Fibroblast of mammary gland (primary cell): ENCODE measurements around the gene PHF21A.
A peak's percentile ranks its signal among the peaks of the same experiment; 100 is the strongest.

Source experiments
- DNase-seq: peaks from one replicate; pipeline ENCODE4 v3.0.0-alpha.2; 2010; ENCODE audit warnings: low read depth
- H3K4me3 ChIP-seq: 2 replicates; pipeline ENCODE4 v1.5.1; 2011; ENCODE audit warnings: low read depth, mild to moderate bottlenecking, low read length, moderate library complexity; ENCODE audit not compliant: control insufficient read depth
- CTCF ChIP-seq: conservative IDR thresholded peaks from 2 replicates; pipeline ENCODE4 v1.5.1; 2011; ENCODE audit warnings: low read depth, low read length, inconsistent platforms; ENCODE audit not compliant: control insufficient read depth, insufficient read depth

PHF21A gene

GRCh38 chr11:46116007-46116711, 5.1 kb downstream of the PHF21A start:
- TF ChIP-seq CTCF, result no peak
- DNase-seq, result no peak
- H3K4me3 ChIP-seq, result no peak overlapping the region

DNA sequence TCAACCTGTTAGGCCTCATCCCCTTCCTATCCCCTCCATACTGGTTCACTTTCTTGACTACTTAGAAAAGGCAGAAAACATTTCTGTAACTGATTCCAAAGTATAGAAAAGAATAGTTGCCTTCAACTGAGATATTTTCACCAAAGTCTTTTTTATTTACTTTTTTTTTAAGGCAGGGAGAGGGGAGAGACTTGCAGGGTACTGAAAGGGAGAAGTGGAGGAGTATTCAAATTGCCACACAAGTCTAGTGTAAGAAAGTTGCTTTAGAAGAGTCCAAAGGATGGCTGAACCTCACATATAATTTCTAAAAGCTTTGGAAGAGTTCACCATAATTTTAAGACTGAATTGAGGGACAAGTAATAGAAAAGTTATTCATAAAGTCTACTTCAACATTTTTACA, 6.3 kb downstream of the PHF21A start:
- no peak overlapping the region for H3K4me3 ChIP-seq
- TF ChIP-seq CTCF, result no peak
- DNase-seq, result no peak

DNA sequence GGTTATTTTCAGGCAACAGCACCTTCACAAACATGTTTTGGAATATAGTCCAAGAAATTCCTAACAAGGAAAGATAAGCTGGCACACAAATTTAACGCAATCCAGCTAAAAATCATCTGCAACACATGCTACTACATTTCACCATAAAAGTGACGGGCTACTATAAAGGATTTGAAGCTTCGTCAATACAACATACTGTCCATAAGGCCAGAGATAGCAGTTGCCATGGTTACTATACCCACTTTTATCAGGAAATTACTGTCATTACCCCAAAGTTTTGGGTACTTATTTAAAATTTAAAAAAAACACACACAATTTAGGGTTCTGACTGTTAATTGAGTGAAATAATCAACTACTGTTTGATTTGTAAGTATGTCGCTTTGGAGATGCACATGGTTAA, 6.9 kb downstream of the PHF21A start:
- DNase-seq, result no peak
- H3K4me3 ChIP-seq, result no peak overlapping the region
- no peak for TF ChIP-seq CTCF

GRCh38 chr11:46112961-46113607, 8.2 kb downstream of the PHF21A start:
- no peak overlapping the region for H3K4me3 ChIP-seq
- peak; percentile 82 for DNase-seq
- TF ChIP-seq CTCF, result no peak

GRCh38 chr11:46108751-46109150, 12.5 kb downstream of the PHF21A start:
- H3K4me3 ChIP-seq, result no peak overlapping the region
- no peak for DNase-seq
- no peak for TF ChIP-seq CTCF

GRCh38 chr11:46107780-46108179, 13.5 kb downstream of the PHF21A start:
- no peak for DNase-seq
- no peak overlapping the region for H3K4me3 ChIP-seq
- no peak for TF ChIP-seq CTCF
